DOHH2 (cell line): Measurements from ENCODE around the gene ANK3.

Source experiments
- EZH2phosphoT487 ChIP-seq: fragments of 200-600 bp; sonication (generic); IDR thresholded peaks from 2 replicates; pipeline ENCODE4 v1.6.1; 2017; ENCODE audit warnings: borderline replicate concordance, mild to moderate bottlenecking, antibody characterized with exemption, low read length, moderate library complexity, mixed read lengths
- TF ChIP-seq, protein P1 (sequence below): fragments of 200-600 bp; sonication (generic); IDR thresholded peaks from one replicate; pipeline ENCODE4 v1.5.1; 2014; ENCODE audit warnings: antibody characterized with exemption, mild to moderate bottlenecking, low read depth, low read length; ENCODE audit not compliant: poor library complexity, severe bottlenecking

DNA sequence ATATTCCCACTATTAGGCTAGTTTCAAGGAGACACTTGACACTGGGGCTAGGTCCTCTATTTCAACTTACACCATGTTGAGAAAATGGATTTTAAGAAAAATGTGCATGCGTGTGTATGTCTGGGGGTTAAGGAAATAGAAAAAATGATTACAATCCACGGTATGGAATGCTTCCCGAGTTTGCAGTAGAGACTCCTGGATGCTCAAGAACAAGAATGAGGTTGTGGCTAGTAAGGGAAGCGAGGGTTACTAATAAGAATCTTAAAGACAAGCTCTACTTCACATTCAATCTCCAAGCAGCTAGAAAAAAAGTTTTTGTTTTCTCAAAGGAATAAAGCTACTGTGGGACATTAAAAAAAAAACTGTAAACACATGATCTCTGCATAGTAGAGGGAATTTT is 54.7 kb downstream of the ANK3 start:
- TF ChIP-seq, protein P1, sequence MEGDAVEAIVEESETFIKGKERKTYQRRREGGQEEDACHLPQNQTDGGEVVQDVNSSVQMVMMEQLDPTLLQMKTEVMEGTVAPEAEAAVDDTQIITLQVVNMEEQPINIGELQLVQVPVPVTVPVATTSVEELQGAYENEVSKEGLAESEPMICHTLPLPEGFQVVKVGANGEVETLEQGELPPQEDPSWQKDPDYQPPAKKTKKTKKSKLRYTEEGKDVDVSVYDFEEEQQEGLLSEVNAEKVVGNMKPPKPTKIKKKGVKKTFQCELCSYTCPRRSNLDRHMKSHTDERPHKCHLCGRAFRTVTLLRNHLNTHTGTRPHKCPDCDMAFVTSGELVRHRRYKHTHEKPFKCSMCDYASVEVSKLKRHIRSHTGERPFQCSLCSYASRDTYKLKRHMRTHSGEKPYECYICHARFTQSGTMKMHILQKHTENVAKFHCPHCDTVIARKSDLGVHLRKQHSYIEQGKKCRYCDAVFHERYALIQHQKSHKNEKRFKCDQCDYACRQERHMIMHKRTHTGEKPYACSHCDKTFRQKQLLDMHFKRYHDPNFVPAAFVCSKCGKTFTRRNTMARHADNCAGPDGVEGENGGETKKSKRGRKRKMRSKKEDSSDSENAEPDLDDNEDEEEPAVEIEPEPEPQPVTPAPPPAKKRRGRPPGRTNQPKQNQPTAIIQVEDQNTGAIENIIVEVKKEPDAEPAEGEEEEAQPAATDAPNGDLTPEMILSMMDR: no peak
- no peak for TF ChIP-seq EZH2phosphoT487
